ENCODE measurements around the gene EML6.

GRCh38 chr2:54709336-54709809 lies 14.1 kb upstream of the EML6 start:
- TF ChIP-seq, protein P1, sequence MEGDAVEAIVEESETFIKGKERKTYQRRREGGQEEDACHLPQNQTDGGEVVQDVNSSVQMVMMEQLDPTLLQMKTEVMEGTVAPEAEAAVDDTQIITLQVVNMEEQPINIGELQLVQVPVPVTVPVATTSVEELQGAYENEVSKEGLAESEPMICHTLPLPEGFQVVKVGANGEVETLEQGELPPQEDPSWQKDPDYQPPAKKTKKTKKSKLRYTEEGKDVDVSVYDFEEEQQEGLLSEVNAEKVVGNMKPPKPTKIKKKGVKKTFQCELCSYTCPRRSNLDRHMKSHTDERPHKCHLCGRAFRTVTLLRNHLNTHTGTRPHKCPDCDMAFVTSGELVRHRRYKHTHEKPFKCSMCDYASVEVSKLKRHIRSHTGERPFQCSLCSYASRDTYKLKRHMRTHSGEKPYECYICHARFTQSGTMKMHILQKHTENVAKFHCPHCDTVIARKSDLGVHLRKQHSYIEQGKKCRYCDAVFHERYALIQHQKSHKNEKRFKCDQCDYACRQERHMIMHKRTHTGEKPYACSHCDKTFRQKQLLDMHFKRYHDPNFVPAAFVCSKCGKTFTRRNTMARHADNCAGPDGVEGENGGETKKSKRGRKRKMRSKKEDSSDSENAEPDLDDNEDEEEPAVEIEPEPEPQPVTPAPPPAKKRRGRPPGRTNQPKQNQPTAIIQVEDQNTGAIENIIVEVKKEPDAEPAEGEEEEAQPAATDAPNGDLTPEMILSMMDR (IDR thresholded peaks at IDR 0.05): no peak
- peak in 1 of 2 donors; percentile 27 for TF ChIP-seq POLR2A (IDR thresholded peaks at IDR 0.05)

Data from Peyer's patch (tissue), 4 donors.